AG04450 (cell line): Measurements from ENCODE around the gene OR51B4. TPM values are rescaled to one million over a fixed set of nuclear protein-coding genes. Genes with fewer than 3 reads are reported as not detected.
"Not testable (repeated sequence)": the region's sequence is repeated elsewhere in the genome, so short reads cannot be mapped to it uniquely, and the experiment has no call there.

Experiments
- CTCF ChIA-PET: fragments of 300-600, 350-600 bp; formaldehyde crosslinking; extraction: SDS; loops from one replicate; lab custom pipeline; 2022; ENCODE audit warnings: antibody characterized with exemption, inconsistent platforms; lab: Charles Lee
- POLR2A ChIA-PET: fragments of 350-600 bp; formaldehyde crosslinking; extraction: SDS; loops from one replicate; lab custom pipeline; 2021; ENCODE audit warnings: antibody characterized with exemption, inconsistent platforms; lab: Yijun Ruan, JAX
- DNase-seq: peaks from one replicate; pipeline ENCODE4 v3.0.0-alpha.2; 2011; ENCODE audit warnings: low read depth, low spot score
- H3K27ac ChIP-seq: one replicate; pipeline ENCODE4 v1.5.1; 2012; ENCODE audit warnings: low read depth, low read length, control low read depth
- H3K27me3 ChIP-seq: one replicate; pipeline ENCODE4 v1.6.0; 2012; ENCODE audit warnings: low read length; ENCODE audit not compliant: control insufficient read depth, insufficient read depth
- H3K4me3 ChIP-seq: 2 replicates; pipeline ENCODE4 v1.5.1; 2011; ENCODE audit warnings: mild to moderate bottlenecking, low read depth, low read length, control low read depth
- H3K9me3 ChIP-seq: 2 replicates; pipeline ENCODE4 v1.5.1; 2012; ENCODE audit warnings: low read length; ENCODE audit not compliant: control insufficient read depth, insufficient read depth
- CTCF ChIP-seq: IDR thresholded peaks from 2 replicates; pipeline ENCODE4 v1.5.1; 2011; ENCODE audit warnings: low read depth, low read length, control low read depth, inconsistent platforms
- polyA plus RNA-seq: library from polyadenylated mRNA; depleted of rRNA; stranded (reverse); fragments of >200 nt; gene quantifications from 2 replicates; pipeline ENCODE4 v1.2.3, GENCODE V29; 2011

Gene OR51B4
- polyA plus RNA-seq, 1 experiment, result 0.82 TPM

- TF ChIP-seq CTCF, result no peak
- POLR2A ChIA-PET, result no interaction called here
- no peaks in the 10 kb centered on the region for H3K9me3 ChIP-seq
- no peak for DNase-seq
- CTCF ChIA-PET, result no interaction called here
- H3K4me3 ChIP-seq, result no peak within 1 kb of the TSS
- H3K27me3 ChIP-seq, result no peaks in the 10 kb centered on the region
- H3K27ac ChIP-seq, result no peak within 1 kb of the TSS
Measured at GRCh38 chr11:5324197-5324596, 22.5 kb upstream of the OR51B4 start, which contains the start of gene OR51B2. OR51B2 (minus strand) TSS chr11:5324297; CDS start chr11:5324297, 0 bp downstream.

- DNase-seq, result no peak
- Histone ChIP-seq H3K27ac (no peak overlapping the region), H3K27me3 (no peaks in the 10 kb centered on the region), H3K9me3 (no peaks in the 10 kb centered on the region), H3K4me3 (no peak overlapping the region)
- ChIA-PET POLR2A (no interaction called here), CTCF (interaction anchor here (1.2 kb wide), 1 partner anchor 18 kb away, joined by 3 read pairs; no protein-coding TSS in a partner anchor)
- no peak for TF ChIP-seq CTCF
Measured at GRCh38 chr11:5317292-5317691, 15.5 kb upstream of the OR51B4 start.

- H3K27me3 ChIP-seq, H3K27ac ChIP-seq, POLR2A ChIA-PET, DNase-seq, H3K9me3 ChIP-seq, H3K4me3 ChIP-seq: not testable (repeated sequence)
- CTCF ChIA-PET, result interaction anchor here (0.8 kb wide), 1 partner anchor 23 kb away, joined by 3 read pairs; no protein-coding TSS in a partner anchor
Measured at GRCh38 chr11:5313326-5314023, 11.7 kb upstream of the OR51B4 start.

GRCh38 chr11:5310423-5310822 lies 8.7 kb upstream of the OR51B4 start:
- POLR2A ChIA-PET, result no interaction called here

GRCh38 chr11:5307256-5308019 lies 5.7 kb upstream of the OR51B4 start:
- Histone ChIP-seq H3K27me3 (no peaks in the 10 kb centered on the region), H3K27ac (no peak overlapping the region), H3K9me3 (no peaks in the 10 kb centered on the region; the same call in 1 of the 2 replicates), H3K4me3 (no peak overlapping the region)
- no peak for DNase-seq
- ChIA-PET CTCF (interaction anchor here (0.8 to 1.6 kb wide), 2 partner anchors 10 to 184 kb away, joined by 3 to 5 read pairs; no protein-coding TSS in a partner anchor), POLR2A (no interaction called here)
- no peak for TF ChIP-seq CTCF

More at GRCh38 chr11:5310423-5310822, 8.7 kb upstream of the OR51B4 start:
- TF ChIP-seq CTCF, result no peak
- no peaks in the 10 kb centered on the region for H3K27me3 ChIP-seq
- H3K9me3 ChIP-seq, result no peaks in the 10 kb centered on the region; the same call in 1 of the 2 replicates
- CTCF ChIA-PET, result no interaction called here
- no peak overlapping the region for H3K27ac ChIP-seq
- no peak for DNase-seq
- no peak overlapping the region for H3K4me3 ChIP-seq
